ENCODE data around the gene RGS16.

DNA sequence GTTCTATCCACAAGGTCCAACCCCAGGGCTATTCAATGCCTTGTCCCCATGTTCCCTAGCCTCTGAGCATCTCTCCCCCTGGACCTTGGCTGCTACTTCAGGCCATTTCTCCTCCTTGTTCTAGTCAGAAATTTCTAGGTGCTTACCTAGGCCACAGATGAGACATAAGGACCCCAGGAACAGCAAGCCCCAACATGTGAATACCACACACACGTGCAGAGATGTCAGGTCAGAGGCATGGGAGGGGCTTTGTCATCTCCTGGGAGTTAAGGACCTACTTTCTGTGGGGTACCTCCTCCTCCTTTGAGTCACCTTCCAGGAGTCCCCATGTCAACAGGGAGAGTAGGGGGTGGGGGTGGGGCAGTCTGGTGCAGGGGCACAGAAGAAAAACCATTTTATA, 7.1 kb upstream of the RGS16 start:
- TF ChIP-seq, protein P1, sequence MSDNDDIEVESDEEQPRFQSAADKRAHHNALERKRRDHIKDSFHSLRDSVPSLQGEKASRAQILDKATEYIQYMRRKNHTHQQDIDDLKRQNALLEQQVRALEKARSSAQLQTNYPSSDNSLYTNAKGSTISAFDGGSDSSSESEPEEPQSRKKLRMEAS (IDR thresholded peaks at IDR 0.05; ENCODE audit: low read depth) = no peak
- TF ChIP-seq, protein P2, sequence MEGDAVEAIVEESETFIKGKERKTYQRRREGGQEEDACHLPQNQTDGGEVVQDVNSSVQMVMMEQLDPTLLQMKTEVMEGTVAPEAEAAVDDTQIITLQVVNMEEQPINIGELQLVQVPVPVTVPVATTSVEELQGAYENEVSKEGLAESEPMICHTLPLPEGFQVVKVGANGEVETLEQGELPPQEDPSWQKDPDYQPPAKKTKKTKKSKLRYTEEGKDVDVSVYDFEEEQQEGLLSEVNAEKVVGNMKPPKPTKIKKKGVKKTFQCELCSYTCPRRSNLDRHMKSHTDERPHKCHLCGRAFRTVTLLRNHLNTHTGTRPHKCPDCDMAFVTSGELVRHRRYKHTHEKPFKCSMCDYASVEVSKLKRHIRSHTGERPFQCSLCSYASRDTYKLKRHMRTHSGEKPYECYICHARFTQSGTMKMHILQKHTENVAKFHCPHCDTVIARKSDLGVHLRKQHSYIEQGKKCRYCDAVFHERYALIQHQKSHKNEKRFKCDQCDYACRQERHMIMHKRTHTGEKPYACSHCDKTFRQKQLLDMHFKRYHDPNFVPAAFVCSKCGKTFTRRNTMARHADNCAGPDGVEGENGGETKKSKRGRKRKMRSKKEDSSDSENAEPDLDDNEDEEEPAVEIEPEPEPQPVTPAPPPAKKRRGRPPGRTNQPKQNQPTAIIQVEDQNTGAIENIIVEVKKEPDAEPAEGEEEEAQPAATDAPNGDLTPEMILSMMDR (IDR thresholded peaks at IDR 0.05) = no peak
- TF ChIP-seq TEAD4 (IDR thresholded peaks at IDR 0.05; ENCODE audit: borderline replicate concordance, insufficient read depth) = no peak
- no peak for TF ChIP-seq POLR2AphosphoS5 (IDR thresholded peaks at IDR 0.05; ENCODE audit: low read depth, low read length)
- TF ChIP-seq EZH2phosphoT487 (IDR thresholded peaks at IDR 0.05; ENCODE audit: borderline replicate concordance, low read depth) = no peak
- TF ChIP-seq FOXJ3 (CRISPR knock-in tag; IDR thresholded peaks at IDR 0.05) = no peak
- TF ChIP-seq RFX5 (IDR thresholded peaks at IDR 0.05; ENCODE audit: low read length) = no peak
- no peak for TF ChIP-seq SMC3 (IDR thresholded peaks at IDR 0.05; ENCODE audit: low read depth, low read length)
- TF ChIP-seq MXI1 (IDR thresholded peaks at IDR 0.05; ENCODE audit: low read depth, low read length) = no peak
- TF ChIP-seq EP300 (IDR thresholded peaks at IDR 0.05; ENCODE audit: borderline replicate concordance in 1 of 2, low read depth in 1 of 2, low read length in 1 of 2) = no peak
